Retina (tissue), 1 donor: ENCODE data around the gene UBL7.

Experiments
- DNase-seq: peaks from one replicate; pipeline ENCODE4 v3.0.0-alpha.2; 2016

UBL7 gene

GRCh38 chr15:74422652-74423430 lies 38.1 kb downstream of the UBL7 start:
- peak; percentile 43 for DNase-seq

GRCh38 chr15:74422265-74422651 lies 38.7 kb downstream of the UBL7 start:
- DNase-seq: peak; percentile 34

DNA sequence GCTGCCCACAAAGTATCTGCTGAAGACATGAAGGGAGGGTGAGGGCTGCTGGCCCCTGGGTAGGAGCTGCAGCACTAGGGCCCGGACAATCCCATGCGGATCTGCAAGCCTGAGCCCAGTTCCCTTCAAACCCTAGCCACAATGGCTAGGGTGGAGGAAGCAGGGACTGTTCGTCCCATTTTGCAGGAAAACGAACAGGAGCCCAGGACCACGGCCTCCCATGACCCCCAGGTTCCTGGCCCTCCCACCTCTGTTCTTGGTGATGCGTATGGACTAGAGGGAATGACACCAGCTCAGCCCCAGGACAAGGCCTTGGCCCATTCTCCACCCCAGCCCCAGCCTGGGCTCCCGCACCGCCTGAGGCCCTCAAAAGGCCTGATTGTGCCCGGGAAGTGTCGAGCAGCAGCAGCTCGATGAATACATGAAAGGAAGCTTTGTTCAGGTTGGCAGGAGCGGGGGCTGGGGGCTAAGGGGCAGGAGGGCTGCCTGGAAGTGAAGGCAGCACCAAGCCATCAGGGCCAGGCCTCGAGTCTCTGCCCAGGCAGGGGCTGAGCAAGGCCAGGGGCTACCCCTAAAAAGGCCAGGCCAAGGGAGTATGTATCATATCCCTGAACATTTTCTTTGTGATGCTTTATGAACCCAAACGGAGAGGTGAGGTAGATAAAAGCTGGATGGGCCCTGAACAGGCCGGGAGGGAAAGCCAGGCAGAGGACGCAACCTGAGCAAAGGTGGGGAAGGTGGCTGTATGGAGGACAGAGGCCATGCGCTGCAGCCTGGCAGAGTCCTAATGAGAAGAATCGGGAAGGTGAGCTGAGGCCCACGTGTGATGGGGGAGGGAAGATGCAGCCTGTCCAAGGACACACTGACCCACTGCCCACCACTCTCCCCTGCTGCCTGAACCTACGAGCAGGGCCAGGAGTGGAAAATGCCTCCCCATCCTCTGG lies 39.4 kb downstream of the UBL7 start:
- peak; percentile 56 for DNase-seq

DNA sequence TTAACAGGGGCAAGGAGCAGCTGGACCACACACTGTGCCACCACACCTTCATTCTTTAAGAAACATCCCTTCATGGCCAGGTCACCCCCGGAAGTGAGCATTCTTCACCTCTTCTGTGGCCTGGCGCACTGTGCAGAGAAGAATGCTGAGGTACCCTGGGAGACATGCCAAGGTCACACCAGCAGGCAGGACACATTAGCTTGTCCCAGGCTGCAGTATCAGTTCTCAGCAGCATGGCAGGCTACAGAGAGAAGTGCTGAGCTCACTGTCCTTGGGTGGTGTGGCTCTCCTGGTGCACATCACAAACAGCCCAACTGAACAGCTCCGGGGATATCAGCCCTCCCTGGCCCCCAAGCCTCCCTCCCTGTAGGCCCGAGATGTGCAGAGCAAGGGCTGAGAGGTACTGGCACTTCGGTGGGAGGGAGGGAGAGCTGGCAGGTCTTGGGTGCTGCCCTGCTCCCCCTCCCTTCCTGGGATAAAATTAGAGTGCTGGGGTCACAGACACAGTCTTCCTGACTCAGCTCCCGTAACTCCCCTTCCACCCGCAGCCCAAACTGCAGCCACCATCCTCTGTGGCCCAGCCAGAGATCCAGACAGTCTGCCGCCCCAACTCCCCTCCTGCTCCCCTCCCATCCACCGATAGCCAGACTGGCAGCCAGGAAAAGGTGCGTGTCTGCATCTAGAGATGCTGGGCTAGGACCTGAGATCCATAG lies 40.6 kb downstream of the UBL7 start:
- no peak for DNase-seq

GRCh38 chr15:74419432-74419831 lies 41.5 kb downstream of the UBL7 start:
- DNase-seq: no peak

GRCh38 chr15:74418575-74419338 lies 42.2 kb downstream of the UBL7 start:
- no peak for DNase-seq

GRCh38 chr15:74417670-74418069 lies 43.3 kb downstream of the UBL7 start:
- no peak for DNase-seq

DNA sequence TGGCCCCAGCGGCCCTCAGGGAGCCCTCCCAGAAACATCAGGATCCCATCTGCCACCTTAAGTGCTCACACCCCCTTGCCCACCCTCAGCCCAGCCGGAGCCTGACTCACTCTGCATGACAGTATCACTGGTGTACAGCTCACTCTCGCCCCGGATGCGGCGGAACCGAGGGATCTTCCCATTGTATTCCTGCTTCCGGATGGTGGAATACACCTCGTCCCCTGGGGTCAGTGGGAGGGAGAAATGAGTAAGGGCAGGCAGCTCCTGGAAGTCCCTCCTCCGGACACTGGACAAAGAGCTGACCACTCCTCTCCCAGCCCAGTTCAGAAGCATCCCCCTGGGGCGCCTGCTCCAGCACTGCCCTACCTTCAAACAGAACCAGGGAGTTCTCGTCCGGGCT lies 43.7 kb downstream of the UBL7 start:
- DNase-seq: no peak

- no peak for DNase-seq
These were observed 44.7 kb downstream of the UBL7 start for GRCh38 chr15:74415966-74416916.

- no peak for DNase-seq
These were observed 46.2 kb downstream of the UBL7 start for GRCh38 chr15:74414603-74415338.

DNA sequence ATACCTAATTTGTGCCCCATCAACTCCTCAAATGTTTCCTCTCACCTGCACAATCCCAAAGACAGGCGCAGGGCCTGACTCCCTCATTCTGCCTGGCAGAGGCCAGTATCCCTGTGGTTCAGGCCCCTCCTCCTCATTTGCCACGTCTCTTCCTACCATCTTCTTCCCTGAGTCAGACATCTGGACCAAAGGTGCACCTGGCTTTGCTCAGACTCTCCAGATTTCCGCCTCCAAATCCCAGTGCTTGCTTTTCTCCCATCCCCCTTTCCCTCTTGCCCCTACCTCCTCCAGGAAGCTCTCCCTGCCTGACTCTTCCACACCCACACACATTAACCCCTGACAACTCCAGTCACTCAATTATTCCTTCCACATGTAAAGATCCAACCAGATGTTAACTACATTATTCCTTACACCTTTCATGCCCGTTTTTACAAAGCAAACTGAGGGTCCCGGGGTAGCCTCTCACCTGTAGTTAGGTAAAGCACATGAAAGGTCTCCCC lies 46.8 kb downstream of the UBL7 start:
- no peak for DNase-seq

- no peak for DNase-seq
These were observed 47.4 kb downstream of the UBL7 start for GRCh38 chr15:74413350-74414080.

- no peak for DNase-seq
These were observed 48.8 kb downstream of the UBL7 start for GRCh38 chr15:74412159-74412558.

- no peak for DNase-seq
These were observed 49.3 kb downstream of the UBL7 start for GRCh38 chr15:74411686-74412085.

DNA sequence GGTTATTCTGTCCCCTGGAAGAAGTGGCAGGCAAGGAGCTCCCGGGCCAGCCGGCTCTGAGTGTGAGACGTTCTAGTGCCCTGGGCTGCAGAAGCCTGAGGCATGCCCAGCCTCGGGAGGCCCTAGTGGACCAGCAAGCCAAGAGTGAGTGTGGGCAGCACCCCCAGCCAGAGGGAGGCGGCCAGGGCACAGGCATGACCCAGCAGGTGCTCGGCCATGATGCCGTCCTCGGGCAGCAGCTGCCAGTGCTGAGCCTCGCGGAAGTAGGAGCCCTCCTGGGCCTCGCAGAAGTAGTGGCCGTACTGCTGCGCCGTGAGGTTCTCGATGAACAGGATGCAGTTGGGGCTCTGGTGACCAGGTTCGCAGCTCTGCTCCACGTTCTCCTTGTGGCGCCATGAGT lies 50.5 kb downstream of the UBL7 start:
- DNase-seq: no peak

GRCh38 chr15:74409225-74409624 lies 51.7 kb downstream of the UBL7 start:
- DNase-seq: no peak

- no peak for DNase-seq
These were observed 52.1 kb downstream of the UBL7 start for GRCh38 chr15:74408815-74409214.

DNA sequence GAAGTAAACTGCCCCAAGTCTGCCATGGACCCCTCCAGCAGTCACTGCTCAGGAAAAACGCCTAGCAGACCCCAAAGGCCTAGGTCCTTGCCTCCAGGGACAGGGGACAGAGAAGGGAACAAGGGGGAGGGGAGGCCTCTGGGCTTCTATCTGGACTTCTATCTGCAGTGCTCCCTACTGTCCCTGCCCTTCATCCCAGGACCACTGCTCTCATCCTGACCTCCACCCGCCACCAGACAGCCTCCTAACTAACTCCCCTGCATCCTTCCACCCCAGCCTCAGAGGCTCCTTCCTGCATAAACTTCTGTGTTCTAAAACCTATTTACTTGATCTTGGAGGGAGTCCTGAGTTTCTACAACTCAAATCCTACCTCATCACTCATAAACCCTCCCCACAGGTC lies 52.6 kb downstream of the UBL7 start:
- DNase-seq: no peak

GRCh38 chr15:74406992-74407705 lies 53.8 kb downstream of the UBL7 start:
- DNase-seq: peak; percentile 87
